ENCODE measurements around the gene CRHBP. TPM values are rescaled to one million over a fixed set of nuclear protein-coding genes. Genes with fewer than 3 reads are reported as not detected.

CRHBP gene
- total and polyA plus RNA-seq, 9 of the 15 experiments (the other 6 are each of a cell fraction or from before 2014, with no cell fraction given), result not detected

- no peaks in the 10 kb centered on the region for H3K36me3 ChIP-seq (ENCODE audit: control insufficient read depth, insufficient read depth, low read length)
- H3K4me2 ChIP-seq (ENCODE audit: insufficient read depth, low read length), result no peak overlapping the region
- no peak overlapping the region for H3K9ac ChIP-seq (ENCODE audit: insufficient read depth in 1 of 2, low read depth in 2 of 2, low read length in 2 of 2)
- H3K4me3 ChIP-seq, result no peak overlapping the region
- H3K4me1 ChIP-seq (replicated peaks in 1 of 2; ENCODE audit: control insufficient read depth in 2 of 2, insufficient read depth in 2 of 2, low read length in 2 of 2), result peaks cover 4 to 12% of the 10 kb centered on the region in 2 experiments; a peak in 2 of 5 replicates
- DNase-seq (ENCODE audit: extremely low read depth in 1 of 4, low spot score in 3 of 4) (peak; percentile 42 to 45 (median 44)), FAIRE-seq (peak; percentile 56), ATAC-seq (peak; percentile 70)
- ChIA-PET POLR2A (no interaction called here), CTCF (ENCODE audit: low intra/inter-chr PET ratio) (no interaction called here)
- H4K20me1 ChIP-seq (replicated peaks; ENCODE audit: control insufficient read depth, insufficient read depth, low read length), result 0 out of 2 replicates have a peak, but pooled peaks cover 3% of the 10 kb centered on the region
- no peak overlapping the region for H3K27ac ChIP-seq (ENCODE audit: extremely low read depth, low read depth, low read length)
- intact Hi-C loops (cut with micrococcal nuclease) (no loop called here), in situ Hi-C loops (cut with MboI) (no loop called here)
- H2AFZ ChIP-seq (ENCODE audit: low read depth, low read length), result peak overlapping the region; percentile 48; the same call in 1 of the 2 replicates
- WGBS (ENCODE audit: insufficient coverage, low coverage, missing lambda C conversion rate), result 12% methylated on average over 5 of the region's 5 CpGs
- no peaks in the 10 kb centered on the region for H3K79me2 ChIP-seq (ENCODE audit: control insufficient read depth, insufficient read depth, low read length)
- H3K27me3 ChIP-seq (ENCODE audit: control insufficient read depth in 2 of 2, insufficient read depth in 2 of 2, low read length in 2 of 2), result peaks cover 5 to 10% of the 10 kb centered on the region in 2 experiments; a peak in 3 of 5 replicates
- no peaks in the 10 kb centered on the region for H3K9me3 ChIP-seq (replicated peaks; ENCODE audit: control insufficient read depth, insufficient read depth, low read depth, low read length)
- no peaks in the 10 kb centered on the region for H3K9me1 ChIP-seq (ENCODE audit: control insufficient read depth, insufficient read depth, low read length)
- BruUV-seq (replicated peaks), result no TSS peak
- TF ChIP-seq DNMT1 (IDR thresholded peaks at IDR 0.05) (no peak), GATAD2B (IDR thresholded peaks at IDR 0.05; ENCODE audit: borderline replicate concordance) (0 out of 2 replicates have a peak, but pooled peaks have one; percentile 54), SP1 (CRISPR knock-in tag; IDR thresholded peaks at IDR 0.05) (no peak), KLF1 (tag; IDR thresholded peaks at IDR 0.05) (no peak), BHLHE40 (IDR thresholded peaks at IDR 0.05; ENCODE audit: low read length) (peak; percentile 73; the same call in 1 of the 2 replicates), MAZ (CRISPR knock-in tag; conservative IDR thresholded peaks at IDR 0.05 in 1 of 2, IDR thresholded peaks at IDR 0.05 in 1 of 2) (no peak), SMARCE1 (IDR thresholded peaks at IDR 0.05) (peak; percentile 56; the same call in 1 of the 2 replicates), ZBTB11 (CRISPR knock-in tag; IDR thresholded peaks at IDR 0.05) (no peak), GATA2 (CRISPR knock-in tag; IDR thresholded peaks at IDR 0.05) (no peak), ZBTB12 (CRISPR knock-in tag; IDR thresholded peaks at IDR 0.05) (no peak), CREB1 (IDR thresholded peaks at IDR 0.05) (no peak), CREB1 (CRISPR knock-in tag; IDR thresholded peaks at IDR 0.05) (no peak), SNRNP70 (optimal IDR thresholded peaks at IDR 0.05; ENCODE audit: low read depth, low read length) (no peak), KAT7 (CRISPR knock-in tag; IDR thresholded peaks at IDR 0.05; ENCODE audit: borderline replicate concordance) (no peak), DPF2 (IDR thresholded peaks at IDR 0.05) (peak; percentile 69), KDM4B (IDR thresholded peaks at IDR 0.05; ENCODE audit: borderline replicate concordance in 2 of 2, low read depth in 1 of 2) (no peak), POU5F1 (IDR thresholded peaks at IDR 0.05; ENCODE audit: borderline replicate concordance, low read depth, low read length, partially characterized antibody) (no peak), CBFA2T3 (IDR thresholded peaks at IDR 0.05) (peak; percentile 42), TCF3 (CRISPR knock-in tag; IDR thresholded peaks at IDR 0.05) (no peak)
Measured at GRCh38 chr5:76958991-76959767, 6.3 kb downstream of the CRHBP start.

Data from K562 (cell line).